Thyroid gland (tissue), 4 donors: ENCODE data around the gene KCTD18. TPM values are rescaled to one million over a fixed set of nuclear protein-coding genes. Genes with fewer than 3 reads are reported as not detected.

Experiments
- DNase-seq, 2 donors: peaks; one replicate each; pipeline ENCODE4 v3.0.0-alpha.2; 2019
- H3K27ac ChIP-seq, 3 donors: fragments of 200-600 bp; sonication (generic); 1 replicate in 2 of 3; 2 replicates in 1 of 3; pipeline ENCODE4 v1.5.1; 2016 to 2019; ENCODE audit warnings: mild to moderate bottlenecking in 1 of 3, moderate library complexity in 1 of 3
- H3K27me3 ChIP-seq: fragments of 200-600 bp; sonication (generic); one replicate; pipeline ENCODE4 v1.5.1; 2019
- H3K36me3 ChIP-seq, 2 donors: fragments of 200-600 bp; sonication (generic); one replicate each; pipeline ENCODE4 v1.5.1; 2016 to 2019
- H3K4me1 ChIP-seq, 2 donors: fragments of 200-600 bp; sonication (generic); one replicate each; pipeline ENCODE4 v1.5.1; 2017 to 2019
- H3K4me3 ChIP-seq, 3 donors: fragments of 200-600 bp; sonication (generic); replicated peaks in 1 of 3; 1 replicate in 2 of 3; 2 replicates in 1 of 3; pipeline ENCODE4 v1.5.1; 2016; ENCODE audit warnings: mild to moderate bottlenecking in 1 of 3
- H3K9me3 ChIP-seq: fragments of 200-600 bp; sonication (generic); one replicate; pipeline ENCODE4 v1.5.1; 2017
- CTCF ChIP-seq, 6 experiments: fragments of 200-600 bp in 3 of 6; fragments of 450-650 bp in 3 of 6; sonication (generic) in 3 of 6; IDR thresholded peaks; one replicate each; pipeline ENCODE4 v1.5.1; 2016 to 2019; ENCODE audit warnings: antibody characterized with exemption in 6 of 6, mild to moderate bottlenecking in 2 of 6, inconsistent platforms in 1 of 6, moderate library complexity in 1 of 6
- POLR2A ChIP-seq, 2 donors: fragments of 450-650 bp; IDR thresholded peaks; one replicate each; pipeline ENCODE4 v1.6.1; 2017; ENCODE audit warnings: antibody characterized with exemption in 2 of 2, mild to moderate bottlenecking in 2 of 2, moderate library complexity in 1 of 2
- WGBS, 2 donors: methylation state at CpG; one replicate each; pipeline ENCODE4 v1.1.5; 2017; 5-methylcytosine and 5-hydroxymethylcytosine counted together
- intact Hi-C: fragments of 100-400 bp; cut with DNase I; formaldehyde crosslinking; loops from one replicate; pipeline ENCODE4 v1.15.1; 2023
- total RNA-seq, 4 donors: library from RNA; depleted of rRNA; stranded (reverse); fragments of >200 nt; gene quantifications; one replicate each; pipeline ENCODE4 v1.2.3, GENCODE V29; 2016

The KCTD18 gene
- total RNA-seq, 4 donors from 2014 or later, result 30.5 to 122 (median 60.4) TPM

GRCh38 chr2:200490001-200490400 is 19.9 kb downstream of the KCTD18 start:
- Histone ChIP-seq H3K4me3 (no peak overlapping the region), H3K36me3 (peaks cover 17 to 22% of the 10 kb centered on the region in 2 donors), H3K4me1 (no peaks in the 10 kb centered on the region), H3K27ac (no peak overlapping the region), H3K27me3 (no peaks in the 10 kb centered on the region), H3K9me3 (no peaks in the 10 kb centered on the region)
- WGBS, 2 donors, result 95 to 96% methylated on average over 22 of the region's 22 CpGs
- no peak for DNase-seq
- no peak for TF ChIP-seq POLR2A (IDR thresholded peaks at IDR 0.05)
- TF ChIP-seq CTCF (IDR thresholded peaks at IDR 0.05), result no peak
- intact Hi-C loops, result no loop called here

GRCh38 chr2:200488169-200488568 is 21.7 kb downstream of the KCTD18 start:
- intact Hi-C loops, result no loop called here
- Histone ChIP-seq H3K9me3 (no peaks in the 10 kb centered on the region), H3K4me3 (no peak overlapping the region), H3K27me3 (no peaks in the 10 kb centered on the region), H3K27ac (no peak overlapping the region), H3K36me3 (peaks cover 11 to 22% of the 10 kb centered on the region in 2 donors), H3K4me1 (no peaks in the 10 kb centered on the region)
- no peak for TF ChIP-seq CTCF (IDR thresholded peaks at IDR 0.05)
- no peak for TF ChIP-seq POLR2A (IDR thresholded peaks at IDR 0.05)
- DNase-seq, result no peak
- 86 to 93% methylated on average over 4 of the region's 4 CpGs for WGBS, 2 donors

GRCh38 chr2:200486529-200486928 is 23.3 kb downstream of the KCTD18 start:
- no peak overlapping the region for H3K4me3 ChIP-seq
- no peaks in the 10 kb centered on the region for H3K9me3 ChIP-seq
- intact Hi-C loops, result no loop called here
- no peaks in the 10 kb centered on the region for H3K4me1 ChIP-seq
- peaks cover 11 to 16% of the 10 kb centered on the region in 2 donors for H3K36me3 ChIP-seq
- no peak for TF ChIP-seq CTCF (IDR thresholded peaks at IDR 0.05)
- TF ChIP-seq POLR2A (IDR thresholded peaks at IDR 0.05), result no peak
- no peaks in the 10 kb centered on the region for H3K27me3 ChIP-seq
- 83 to 94% methylated on average over 2 of the region's 2 CpGs for WGBS, 2 donors
- H3K27ac ChIP-seq, result no peak overlapping the region
- no peak for DNase-seq

- intact Hi-C loops, result loop anchor here (5.0 kb wide), 1 partner anchor 503 kb away; no protein-coding TSS in a partner anchor
- 78 to 83% methylated on average over 3 of the region's 3 CpGs for WGBS, 2 donors
These were observed 24.9 kb downstream of the KCTD18 start for GRCh38 chr2:200484934-200485333.

More at GRCh38 chr2:200484934-200485333, 24.9 kb downstream of the KCTD18 start:
- TF ChIP-seq CTCF (IDR thresholded peaks at IDR 0.05), result no peak
- no peak for TF ChIP-seq POLR2A (IDR thresholded peaks at IDR 0.05)
- H3K27ac ChIP-seq, result no peak overlapping the region
- no peaks in the 10 kb centered on the region for H3K27me3 ChIP-seq
- H3K36me3 ChIP-seq, result peaks cover 4 to 5% of the 10 kb centered on the region in 2 donors
- H3K9me3 ChIP-seq, result no peaks in the 10 kb centered on the region
- H3K4me3 ChIP-seq, result no peak overlapping the region
- no peaks in the 10 kb centered on the region for H3K4me1 ChIP-seq
- DNase-seq, result no peak
